ENCODE results near the gene DPH1.

Gene DPH1

GRCh38 chr17:2084036-2084765 lies 54.2 kb downstream of the DPH1 start:
- no peak for DNase-seq

GRCh38 chr17:2084766-2085647 lies 55.1 kb downstream of the DPH1 start:
- DNase-seq: no peak

DNA sequence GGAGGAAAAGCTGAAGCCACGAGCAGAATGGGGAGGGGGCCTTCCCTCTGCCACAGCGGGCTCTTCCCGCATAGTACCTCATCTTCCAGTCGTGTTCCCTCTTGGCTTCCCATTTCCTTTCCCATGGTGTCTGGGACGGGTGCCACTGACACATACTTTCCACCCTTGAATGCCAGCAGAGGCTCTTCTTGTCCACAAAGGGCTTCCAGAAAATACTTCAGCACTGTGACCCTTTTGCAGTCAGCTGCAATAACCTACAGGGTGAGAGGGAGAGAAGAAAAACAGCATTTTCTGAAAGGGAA lies 55.6 kb downstream of the DPH1 start:
- no peak for DNase-seq

- DNase-seq: no peak
These were observed 56.4 kb downstream of the DPH1 start for GRCh38 chr17:2086306-2086705.

- DNase-seq: peak; percentile 27 to 36
These were observed 57.8 kb downstream of the DPH1 start for GRCh38 chr17:2087597-2088211.

DNA sequence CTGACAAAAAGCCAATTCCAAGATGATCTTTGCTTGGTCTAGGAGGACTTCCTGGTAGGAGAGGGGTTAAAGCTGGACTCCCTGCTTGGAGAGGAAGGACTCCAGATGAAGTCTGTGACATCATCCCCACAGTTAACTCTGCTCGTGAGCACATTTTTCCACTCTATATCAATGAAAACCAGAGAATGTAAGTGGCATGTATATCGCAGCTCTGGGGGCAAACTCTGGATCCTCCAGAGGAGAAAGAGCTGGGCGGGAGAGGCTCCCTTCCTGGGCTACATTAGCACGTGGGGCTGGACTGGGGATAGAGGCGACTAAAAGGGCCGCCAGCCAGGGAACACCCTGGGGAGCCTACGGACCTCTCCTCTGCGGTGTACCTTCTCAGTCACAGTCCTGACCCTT lies 59.1 kb downstream of the DPH1 start:
- DNase-seq: no peak

DNA sequence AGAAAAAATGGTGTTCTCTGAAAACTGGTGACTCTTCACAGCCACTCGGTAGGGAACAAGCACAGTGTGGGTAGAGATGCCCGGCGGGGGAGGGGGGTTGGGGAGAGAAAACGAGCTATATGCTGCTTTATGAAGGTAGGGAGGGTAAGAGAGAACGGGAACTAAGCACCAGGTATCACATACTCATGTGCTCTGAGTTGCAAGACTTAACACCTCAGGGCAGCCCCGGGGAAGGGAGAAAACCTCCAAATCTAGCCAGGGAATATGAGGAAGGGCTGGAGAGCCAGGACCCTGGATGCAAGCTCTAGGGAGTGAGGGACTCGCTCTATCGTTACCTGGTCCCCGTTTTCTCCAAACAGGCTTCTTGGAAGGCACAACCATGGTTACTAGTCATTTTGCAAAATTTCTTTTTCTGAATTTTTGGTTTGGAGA lies 60.3 kb downstream of the DPH1 start:
- DNase-seq: no peak

DNA sequence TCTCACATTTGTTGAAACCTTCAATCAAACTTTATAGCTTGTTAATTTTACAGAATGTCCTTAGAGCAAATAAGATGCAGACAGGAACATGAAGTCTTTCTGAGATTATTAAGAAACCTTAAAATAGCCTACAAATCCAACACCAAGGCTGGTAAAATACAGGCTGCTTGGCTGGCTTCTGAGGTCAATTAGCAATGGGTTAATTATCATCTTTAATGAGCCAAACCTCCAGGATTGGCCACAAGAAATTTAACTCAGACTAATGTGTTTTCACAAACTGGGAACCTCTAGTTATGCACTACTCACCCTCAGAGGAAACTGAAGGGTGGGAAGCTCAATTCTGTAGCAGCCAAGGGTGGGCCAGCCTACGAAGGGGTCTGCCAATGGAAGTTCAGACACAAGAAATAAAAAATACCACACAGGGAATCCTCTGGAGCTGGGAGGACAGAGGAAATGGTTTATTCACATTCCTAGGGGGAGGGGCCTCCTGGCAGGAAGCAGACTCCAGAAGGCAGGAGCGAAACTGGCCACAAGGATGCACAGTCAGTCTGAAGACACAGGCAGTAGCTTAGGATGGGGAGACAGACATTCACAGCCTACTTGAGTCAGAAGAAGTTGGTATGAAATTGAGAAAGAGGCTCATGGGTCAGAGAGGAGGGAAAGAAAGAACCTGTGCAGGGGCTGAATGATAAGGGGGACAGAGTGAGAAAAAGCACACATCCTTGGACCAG lies 61.0 kb downstream of the DPH1 start:
- DNase-seq: no peak

DNA sequence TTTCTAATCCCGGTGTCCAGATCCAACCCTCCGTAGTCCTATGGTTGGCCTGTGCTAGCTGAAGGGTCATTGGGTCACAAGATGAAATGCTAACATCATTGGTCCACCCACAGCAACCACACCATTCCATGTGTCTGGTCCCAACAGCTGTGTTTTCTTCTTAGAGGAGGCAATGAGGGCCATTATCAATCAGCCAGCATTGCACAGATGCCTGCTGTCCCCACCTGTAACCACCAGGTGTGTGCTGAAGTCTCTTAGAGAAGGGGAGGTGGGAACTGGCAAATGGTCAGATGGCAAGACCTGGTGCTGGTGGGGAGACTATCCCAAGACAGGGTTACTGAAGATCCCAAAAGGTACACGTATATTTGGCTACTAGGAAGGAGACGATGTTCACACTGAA lies 62.3 kb downstream of the DPH1 start:
- DNase-seq: no peak

DNA sequence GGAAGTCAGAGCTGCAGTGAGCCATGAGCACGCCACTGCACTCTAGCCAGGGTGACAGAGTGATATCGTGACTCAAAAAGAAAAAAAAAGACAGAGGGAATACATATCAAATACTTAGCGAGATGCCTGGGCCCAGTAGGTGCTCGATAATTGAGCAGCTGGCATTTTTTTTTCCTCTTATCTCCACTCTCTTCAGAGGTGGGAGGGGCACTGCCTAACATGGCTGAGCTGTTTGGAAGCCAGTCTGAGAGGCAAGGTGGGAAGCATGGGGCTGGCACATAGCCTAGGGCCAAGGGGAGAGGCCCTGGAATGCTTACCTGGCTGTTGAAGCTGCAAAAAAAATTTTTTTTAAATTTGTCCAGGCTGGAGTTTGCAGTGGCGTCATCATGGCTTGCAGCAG lies 63.4 kb downstream of the DPH1 start:
- DNase-seq: no peak

Measured in stimulated activated CD4-positive, alpha-beta T cell treated with anti-CD3 and anti-CD28 coated beads, Interleukin-2, amount 100 ng/mL, for 48 hours (primary cell).